ENCODE results near the gene PTPRG.

PTPRG gene

DNA sequence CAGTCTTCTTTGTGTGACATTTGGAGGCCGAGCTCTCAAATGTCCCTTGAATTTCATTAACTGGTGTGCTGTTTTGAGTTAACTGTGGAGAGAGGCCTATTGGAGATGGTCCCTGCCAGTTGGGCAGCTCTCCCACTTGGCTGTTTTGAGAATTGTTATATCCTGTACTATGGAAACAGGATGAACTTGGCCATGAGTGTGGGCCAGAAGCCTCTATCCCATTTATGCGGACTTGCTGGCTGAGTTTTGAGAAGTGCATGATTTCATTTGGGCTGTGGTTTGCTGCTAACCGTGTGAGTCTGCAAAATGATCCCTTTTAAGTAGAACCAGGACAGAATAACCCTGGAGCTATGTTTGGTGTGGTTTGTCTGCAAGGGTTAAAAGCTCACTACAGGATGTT lies 366.0 kb downstream of the PTPRG start:
- no peak overlapping the region for H2AFZ ChIP-seq
- peaks cover 16% of the 10 kb centered on the region for H3K79me2 ChIP-seq
- TF ChIP-seq, protein P1, sequence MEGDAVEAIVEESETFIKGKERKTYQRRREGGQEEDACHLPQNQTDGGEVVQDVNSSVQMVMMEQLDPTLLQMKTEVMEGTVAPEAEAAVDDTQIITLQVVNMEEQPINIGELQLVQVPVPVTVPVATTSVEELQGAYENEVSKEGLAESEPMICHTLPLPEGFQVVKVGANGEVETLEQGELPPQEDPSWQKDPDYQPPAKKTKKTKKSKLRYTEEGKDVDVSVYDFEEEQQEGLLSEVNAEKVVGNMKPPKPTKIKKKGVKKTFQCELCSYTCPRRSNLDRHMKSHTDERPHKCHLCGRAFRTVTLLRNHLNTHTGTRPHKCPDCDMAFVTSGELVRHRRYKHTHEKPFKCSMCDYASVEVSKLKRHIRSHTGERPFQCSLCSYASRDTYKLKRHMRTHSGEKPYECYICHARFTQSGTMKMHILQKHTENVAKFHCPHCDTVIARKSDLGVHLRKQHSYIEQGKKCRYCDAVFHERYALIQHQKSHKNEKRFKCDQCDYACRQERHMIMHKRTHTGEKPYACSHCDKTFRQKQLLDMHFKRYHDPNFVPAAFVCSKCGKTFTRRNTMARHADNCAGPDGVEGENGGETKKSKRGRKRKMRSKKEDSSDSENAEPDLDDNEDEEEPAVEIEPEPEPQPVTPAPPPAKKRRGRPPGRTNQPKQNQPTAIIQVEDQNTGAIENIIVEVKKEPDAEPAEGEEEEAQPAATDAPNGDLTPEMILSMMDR (IDR thresholded peaks at IDR 0.05), result peak; percentile 3
- H3K4me3 ChIP-seq (ENCODE audit: low read depth, low read length), result peak overlapping the region; percentile 18
- H3K4me1 ChIP-seq, result peaks cover 29% of the 10 kb centered on the region
- H3K4me2 ChIP-seq (ENCODE audit: low read length), result peak overlapping the region; percentile 47
- peak overlapping the region; percentile 59 for H3K27ac ChIP-seq
- H3K9me3 ChIP-seq (ENCODE audit: control insufficient read depth, low read length), result no peaks in the 10 kb centered on the region
- no peak overlapping the region for H3K9ac ChIP-seq
- no peaks in the 10 kb centered on the region for H3K27me3 ChIP-seq (ENCODE audit: control insufficient read depth, insufficient read depth, low read length)
- H3K36me3 ChIP-seq (ENCODE audit: control insufficient read depth, insufficient read depth, low read length), result no peaks in the 10 kb centered on the region

DNA sequence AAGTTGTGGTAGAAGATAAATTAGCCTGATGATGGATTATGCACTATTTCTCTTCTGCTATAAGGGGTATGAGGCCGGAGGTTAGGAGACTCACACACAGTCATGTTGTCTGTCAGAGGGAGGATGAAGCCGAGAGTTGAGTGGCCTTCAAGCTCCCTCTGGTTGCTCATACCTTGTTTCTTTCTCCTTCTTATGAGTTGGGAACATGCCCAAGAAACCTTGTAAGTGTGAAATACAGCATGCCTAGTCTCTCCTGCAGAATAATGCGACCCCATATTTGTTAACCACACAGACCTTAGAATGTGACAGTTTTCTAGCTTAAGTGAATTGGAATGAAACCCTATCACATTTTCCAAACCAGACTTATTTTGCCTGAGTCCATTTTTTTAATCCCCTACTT lies 366.7 kb downstream of the PTPRG start:
- H3K79me2 ChIP-seq, result peaks cover 9% of the 10 kb centered on the region

DNA sequence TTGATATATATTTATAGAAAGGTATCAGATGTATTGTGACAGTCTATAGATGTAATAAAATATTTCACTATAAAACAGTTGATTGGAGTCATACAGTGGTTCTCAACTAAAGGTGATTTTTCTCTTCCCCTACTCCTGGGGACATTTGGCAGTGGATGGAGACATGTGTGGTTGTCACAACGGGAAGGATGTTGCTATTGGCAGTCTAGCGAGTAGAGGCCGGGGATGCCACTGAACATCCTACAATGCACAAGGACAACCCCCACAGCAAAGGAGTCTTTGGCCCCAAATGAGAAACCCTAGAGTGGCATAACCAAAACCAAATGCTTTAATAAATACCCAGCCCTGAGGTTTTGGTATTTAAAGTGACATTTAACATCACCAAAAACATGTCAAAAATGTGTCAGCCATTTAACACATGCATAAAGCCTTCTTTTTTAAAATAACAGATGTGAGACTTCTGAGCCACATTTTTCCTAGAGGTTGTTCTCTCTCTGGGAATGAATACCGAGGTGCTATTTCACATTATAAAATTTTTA lies 367.5 kb downstream of the PTPRG start:
- Histone ChIP-seq H3K36me3 (ENCODE audit: control insufficient read depth, insufficient read depth, low read length) (no peaks in the 10 kb centered on the region), H3K27ac (no peak overlapping the region), H3K4me1 (peaks cover 39% of the 10 kb centered on the region), H3K27me3 (ENCODE audit: control insufficient read depth, insufficient read depth, low read length) (no peaks in the 10 kb centered on the region), H2AFZ (no peak overlapping the region), H3K9ac (no peak overlapping the region), H3K79me2 (peaks cover 12% of the 10 kb centered on the region), H3K4me2 (ENCODE audit: low read length) (no peak overlapping the region), H3K9me3 (ENCODE audit: control insufficient read depth, low read length) (no peaks in the 10 kb centered on the region), H3K4me3 (ENCODE audit: low read depth, low read length) (no peak overlapping the region)
- TF ChIP-seq, protein P1 (IDR thresholded peaks at IDR 0.05), result no peak

More for the DNA sequence above, 366.7 kb downstream of the PTPRG start:
- Histone ChIP-seq H3K27ac (peak overlapping the region; percentile 59), H3K4me3 (ENCODE audit: low read depth, low read length) (peak overlapping the region; percentile 18), H3K9ac (no peak overlapping the region), H2AFZ (no peak overlapping the region), H3K4me2 (ENCODE audit: low read length) (no peak overlapping the region), H3K4me1 (peaks cover 35% of the 10 kb centered on the region), H3K27me3 (ENCODE audit: control insufficient read depth, insufficient read depth, low read length) (no peaks in the 10 kb centered on the region), H3K9me3 (ENCODE audit: control insufficient read depth, low read length) (no peaks in the 10 kb centered on the region), H3K36me3 (ENCODE audit: control insufficient read depth, insufficient read depth, low read length) (no peaks in the 10 kb centered on the region)
- TF ChIP-seq, protein P1 (IDR thresholded peaks at IDR 0.05), result no peak

DNA sequence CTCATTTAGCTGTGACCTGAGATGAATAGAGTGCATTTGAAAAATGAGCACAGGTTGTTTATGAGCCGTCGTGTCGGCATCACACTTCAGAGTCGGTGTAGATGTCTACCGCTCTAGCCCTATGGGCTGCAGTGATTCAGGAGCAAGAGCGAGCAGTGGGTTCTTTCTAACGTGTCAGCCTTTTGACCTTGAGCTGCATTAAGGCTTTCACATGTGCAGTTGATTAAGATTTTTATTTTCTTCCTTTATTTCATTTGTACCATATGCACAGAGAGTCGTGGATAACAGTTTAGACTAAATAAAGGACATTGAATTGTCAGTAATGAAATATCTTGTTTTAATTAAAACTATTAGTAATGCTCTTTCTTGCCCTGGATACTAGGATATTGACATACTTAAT lies 368.2 kb downstream of the PTPRG start:
- Histone ChIP-seq H3K27me3 (ENCODE audit: control insufficient read depth, insufficient read depth, low read length) (no peaks in the 10 kb centered on the region), H3K79me2 (peaks cover 13% of the 10 kb centered on the region), H3K27ac (no peak overlapping the region), H3K36me3 (ENCODE audit: control insufficient read depth, insufficient read depth, low read length) (no peaks in the 10 kb centered on the region), H3K9ac (no peak overlapping the region), H3K4me1 (peaks cover 39% of the 10 kb centered on the region), H3K4me2 (ENCODE audit: low read length) (no peak overlapping the region), H2AFZ (no peak overlapping the region), H3K9me3 (ENCODE audit: control insufficient read depth, low read length) (no peaks in the 10 kb centered on the region), H3K4me3 (ENCODE audit: low read depth, low read length) (no peak overlapping the region)
- TF ChIP-seq, protein P1 (IDR thresholded peaks at IDR 0.05), result no peak

DNA sequence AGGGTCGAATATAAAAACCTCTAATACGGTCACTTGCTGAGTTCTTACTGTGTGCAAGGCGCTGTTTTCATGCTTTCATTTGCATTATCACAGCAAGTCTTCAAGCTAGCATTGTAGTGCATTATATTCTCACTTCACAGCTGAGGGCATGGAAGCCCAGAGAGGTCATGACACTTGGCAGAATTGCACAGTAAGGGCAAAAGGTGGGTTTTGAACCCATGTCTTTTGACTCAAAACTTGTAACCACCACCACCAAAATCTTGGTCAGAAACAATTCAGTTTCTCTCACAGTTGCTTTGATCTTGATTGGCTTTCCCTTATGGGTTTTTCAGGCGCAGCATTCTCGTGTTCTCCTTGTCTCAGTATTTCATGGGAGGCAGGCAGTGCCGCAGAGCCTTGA lies 371.1 kb downstream of the PTPRG start:
- Histone ChIP-seq H3K27ac (no peak overlapping the region), H3K27me3 (ENCODE audit: control insufficient read depth, insufficient read depth, low read length) (no peaks in the 10 kb centered on the region), H3K9ac (no peak overlapping the region), H3K36me3 (ENCODE audit: control insufficient read depth, insufficient read depth, low read length) (no peaks in the 10 kb centered on the region), H3K79me2 (peaks cover 26% of the 10 kb centered on the region), H2AFZ (no peak overlapping the region), H3K4me3 (ENCODE audit: low read depth, low read length) (no peak overlapping the region), H3K4me1 (peaks cover 34% of the 10 kb centered on the region), H3K4me2 (ENCODE audit: low read length) (no peak overlapping the region), H3K9me3 (ENCODE audit: control insufficient read depth, low read length) (no peaks in the 10 kb centered on the region)
- TF ChIP-seq, protein P1 (IDR thresholded peaks at IDR 0.05), result no peak

Data from parathyroid adenoma (tissue), 2 donors.